Suprapubic skin (tissue), 3 donors: ENCODE results near the gene RBM12.

Experiments
- EP300 ChIP-seq: sonication (generic); formaldehyde crosslinking; IDR thresholded peaks from one replicate; pipeline ENCODE4 v1.6.1; 2017; ENCODE audit warnings: antibody characterized with exemption
- POLR2A ChIP-seq, 2 donors: fragments of 450-650 bp; IDR thresholded peaks; one replicate each; pipeline ENCODE4 v1.6.1; 2017; ENCODE audit warnings: antibody characterized with exemption in 2 of 2, mild to moderate bottlenecking in 2 of 2, moderate library complexity in 2 of 2
- TF ChIP-seq, protein P1 (sequence below), 2 donors: fragments of 200-600 bp in 1 of 2; fragments of 450-650 bp in 1 of 2; sonication (generic) in 1 of 2; IDR thresholded peaks; one replicate each; pipeline ENCODE4 v1.5.1; 2016 to 2019; ENCODE audit warnings: antibody characterized with exemption in 2 of 2, mild to moderate bottlenecking in 1 of 2, moderate library complexity in 1 of 2

- TF ChIP-seq, protein P1, sequence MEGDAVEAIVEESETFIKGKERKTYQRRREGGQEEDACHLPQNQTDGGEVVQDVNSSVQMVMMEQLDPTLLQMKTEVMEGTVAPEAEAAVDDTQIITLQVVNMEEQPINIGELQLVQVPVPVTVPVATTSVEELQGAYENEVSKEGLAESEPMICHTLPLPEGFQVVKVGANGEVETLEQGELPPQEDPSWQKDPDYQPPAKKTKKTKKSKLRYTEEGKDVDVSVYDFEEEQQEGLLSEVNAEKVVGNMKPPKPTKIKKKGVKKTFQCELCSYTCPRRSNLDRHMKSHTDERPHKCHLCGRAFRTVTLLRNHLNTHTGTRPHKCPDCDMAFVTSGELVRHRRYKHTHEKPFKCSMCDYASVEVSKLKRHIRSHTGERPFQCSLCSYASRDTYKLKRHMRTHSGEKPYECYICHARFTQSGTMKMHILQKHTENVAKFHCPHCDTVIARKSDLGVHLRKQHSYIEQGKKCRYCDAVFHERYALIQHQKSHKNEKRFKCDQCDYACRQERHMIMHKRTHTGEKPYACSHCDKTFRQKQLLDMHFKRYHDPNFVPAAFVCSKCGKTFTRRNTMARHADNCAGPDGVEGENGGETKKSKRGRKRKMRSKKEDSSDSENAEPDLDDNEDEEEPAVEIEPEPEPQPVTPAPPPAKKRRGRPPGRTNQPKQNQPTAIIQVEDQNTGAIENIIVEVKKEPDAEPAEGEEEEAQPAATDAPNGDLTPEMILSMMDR (IDR thresholded peaks at IDR 0.05), result no peak
- TF ChIP-seq POLR2A (IDR thresholded peaks at IDR 0.05), result no peak
- no peak for TF ChIP-seq EP300
Observed at GRCh38 chr20:35695978-35696377, 31.3 kb upstream of the RBM12 start.
